MM.1S (cell line): ENCODE measurements around the gene MBD3L2.

Source experiments
- EZH2 ChIP-seq: fragments of 300-600 bp; sonication (generic); optimal IDR thresholded peaks from 2 replicates; pipeline ENCODE3; 2017; ENCODE audit warnings: low read depth, mild to moderate bottlenecking, antibody characterized with exemption, low read length, mixed read lengths
- TF ChIP-seq, protein P1 (sequence below): fragments of 300-600 bp; sonication (generic); IDR thresholded peaks from 2 replicates; pipeline ENCODE4 v1.5.1; 2016; ENCODE audit warnings: antibody characterized with exemption, low read length, mixed read lengths

- TF ChIP-seq, protein P1, sequence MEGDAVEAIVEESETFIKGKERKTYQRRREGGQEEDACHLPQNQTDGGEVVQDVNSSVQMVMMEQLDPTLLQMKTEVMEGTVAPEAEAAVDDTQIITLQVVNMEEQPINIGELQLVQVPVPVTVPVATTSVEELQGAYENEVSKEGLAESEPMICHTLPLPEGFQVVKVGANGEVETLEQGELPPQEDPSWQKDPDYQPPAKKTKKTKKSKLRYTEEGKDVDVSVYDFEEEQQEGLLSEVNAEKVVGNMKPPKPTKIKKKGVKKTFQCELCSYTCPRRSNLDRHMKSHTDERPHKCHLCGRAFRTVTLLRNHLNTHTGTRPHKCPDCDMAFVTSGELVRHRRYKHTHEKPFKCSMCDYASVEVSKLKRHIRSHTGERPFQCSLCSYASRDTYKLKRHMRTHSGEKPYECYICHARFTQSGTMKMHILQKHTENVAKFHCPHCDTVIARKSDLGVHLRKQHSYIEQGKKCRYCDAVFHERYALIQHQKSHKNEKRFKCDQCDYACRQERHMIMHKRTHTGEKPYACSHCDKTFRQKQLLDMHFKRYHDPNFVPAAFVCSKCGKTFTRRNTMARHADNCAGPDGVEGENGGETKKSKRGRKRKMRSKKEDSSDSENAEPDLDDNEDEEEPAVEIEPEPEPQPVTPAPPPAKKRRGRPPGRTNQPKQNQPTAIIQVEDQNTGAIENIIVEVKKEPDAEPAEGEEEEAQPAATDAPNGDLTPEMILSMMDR, result no peak
- TF ChIP-seq EZH2, result no peak
Measured at GRCh38 chr19:7000333-7000732, 48.8 kb upstream of the MBD3L2 start.
